Adipose tissue (tissue), 3 donors: ENCODE results near the gene PLCH1. TPM values are rescaled to one million over a fixed set of nuclear protein-coding genes. Genes with fewer than 3 reads are reported as not detected.

Experiments used
- H3K27ac ChIP-seq: one replicate; pipeline ENCODE4 v1.5.1; 2013; ENCODE audit warnings: low read depth, low read length
- WGBS, 3 donors: extraction: QIAGEN DNeasy Blood & Tissue Kit; methylation state at CpG; one replicate each; pipeline ENCODE4 v1.1.7; 2013; 5-methylcytosine and 5-hydroxymethylcytosine counted together
- polyA plus RNA-seq, 3 donors: library from polyadenylated mRNA; stranded (reverse); fragments of 200-250 nt; gene quantifications; one replicate each; pipeline ENCODE4 v1.2.3, GENCODE V29; 2013
- donor health status: healthy with polysubstance abuse.
- donor health status: Bipolar disorder and iron deficiency.
- donor health status: healthy.

The PLCH1 gene
- polyA plus RNA-seq, 3 donors, result 0.13 to 1.1 TPM; not detected in 1

DNA sequence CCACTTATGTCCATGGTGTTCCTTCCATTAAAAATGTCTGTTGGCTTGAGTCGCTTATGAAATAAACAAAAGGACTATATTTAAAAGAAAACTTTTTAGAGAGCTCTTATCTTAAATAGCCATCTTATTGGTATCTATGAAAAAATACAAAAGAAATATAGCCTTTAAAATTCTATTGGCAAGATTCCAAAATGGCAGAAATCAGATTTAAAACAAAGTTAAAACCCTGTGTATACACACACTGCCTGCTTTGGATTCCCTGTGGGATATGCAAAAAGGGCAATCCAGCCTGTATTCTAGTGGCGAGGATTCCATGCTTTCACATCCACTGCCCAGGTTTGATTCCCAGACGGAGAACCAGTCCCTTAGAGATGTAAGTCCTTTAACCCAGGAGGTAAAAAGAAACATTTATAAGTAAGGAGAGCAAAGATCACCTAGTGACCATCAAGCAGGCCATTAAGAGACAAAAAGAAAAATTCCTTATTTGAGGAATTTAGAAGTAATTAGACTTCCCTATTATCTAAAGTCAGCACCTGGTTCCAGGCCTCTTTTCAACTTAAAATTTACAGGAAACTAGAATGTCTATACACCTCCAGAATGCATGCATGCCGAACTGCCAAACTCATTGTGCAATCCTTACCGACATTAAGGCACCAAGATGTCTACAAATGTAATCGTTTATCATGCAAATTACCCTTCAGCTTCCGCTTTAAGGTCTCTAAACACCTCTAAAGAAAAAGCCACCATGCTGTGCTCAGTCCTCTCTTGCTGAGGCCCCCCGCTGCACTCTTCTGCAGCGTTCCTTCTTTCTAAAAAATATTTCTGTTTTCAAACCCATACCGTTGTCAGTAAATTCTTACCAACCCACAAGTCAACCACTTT, 381.8 kb downstream of the PLCH1 start:
- WGBS, 3 donors, result 53 to 67% (median 63%) methylated on average over 10 of the region's 10 CpGs

DNA sequence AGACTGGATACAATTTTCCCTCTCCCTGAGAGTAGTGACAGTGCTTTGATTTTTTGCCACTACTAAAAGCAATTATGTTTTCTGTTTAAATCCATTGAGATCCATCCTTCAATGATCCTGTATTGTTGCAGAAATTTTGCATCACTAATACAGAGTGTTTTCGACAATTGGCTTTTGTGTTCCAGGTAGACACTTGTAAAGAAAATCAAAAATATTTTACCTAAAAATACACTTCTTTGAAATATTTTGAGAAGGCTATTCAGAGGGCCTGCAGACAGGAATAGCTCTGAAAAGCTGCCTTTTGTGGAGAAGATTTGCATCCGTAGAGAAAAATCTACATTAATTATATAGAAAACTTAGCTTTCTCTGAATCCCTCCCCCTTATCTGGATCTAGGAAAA, 384.6 kb downstream of the PLCH1 start:
- WGBS, 3 donors, result 88 to 93% (median 92%) methylated on average over 2 of the region's 2 CpGs

More for the DNA sequence above, 381.8 kb downstream of the PLCH1 start:
- H3K27ac ChIP-seq, result no peak overlapping the region

DNA sequence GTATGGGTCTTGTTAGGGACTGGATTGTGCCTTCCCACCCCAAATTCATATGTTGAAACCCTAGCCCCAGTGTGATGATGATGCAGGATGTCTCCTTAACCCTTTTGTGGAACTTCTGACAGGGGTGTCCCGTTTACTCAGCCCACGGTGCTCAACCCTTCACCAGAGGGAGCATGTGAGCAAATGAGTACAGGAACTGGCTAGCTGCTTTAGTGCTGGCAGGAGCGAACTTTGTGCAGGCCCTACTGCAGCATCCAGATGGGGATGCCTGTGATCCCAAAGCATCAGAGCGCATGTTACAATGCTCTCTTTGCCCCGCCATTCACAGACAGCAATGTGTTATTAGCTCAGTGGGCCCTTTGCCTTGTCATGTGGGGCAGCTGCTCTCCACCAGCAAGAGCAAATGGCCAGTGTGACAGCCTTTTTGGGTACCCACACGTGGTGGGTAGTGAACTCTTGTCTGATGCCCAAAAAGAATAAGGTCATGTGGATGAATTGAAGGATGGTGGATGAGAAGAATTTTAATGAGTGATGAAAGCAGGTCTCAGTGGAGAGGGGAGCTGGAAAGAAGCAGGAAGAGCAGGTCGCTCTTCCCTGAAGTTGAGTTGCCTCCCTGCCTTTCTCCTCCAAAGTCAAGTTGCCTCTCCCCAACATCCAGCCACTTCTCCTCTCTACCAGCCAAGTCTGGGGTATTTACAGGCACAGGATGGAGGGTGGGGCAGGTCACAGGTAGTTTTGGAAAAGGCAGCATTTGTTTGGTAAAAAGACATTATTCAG, 388.1 kb downstream of the PLCH1 start:
- WGBS, 3 donors, result 61 to 63% (median 63%) methylated on average over 7 of the region's 7 CpGs
- H3K27ac ChIP-seq, result no peak overlapping the region

More for the DNA sequence above, 384.6 kb downstream of the PLCH1 start:
- no peak overlapping the region for H3K27ac ChIP-seq

DNA sequence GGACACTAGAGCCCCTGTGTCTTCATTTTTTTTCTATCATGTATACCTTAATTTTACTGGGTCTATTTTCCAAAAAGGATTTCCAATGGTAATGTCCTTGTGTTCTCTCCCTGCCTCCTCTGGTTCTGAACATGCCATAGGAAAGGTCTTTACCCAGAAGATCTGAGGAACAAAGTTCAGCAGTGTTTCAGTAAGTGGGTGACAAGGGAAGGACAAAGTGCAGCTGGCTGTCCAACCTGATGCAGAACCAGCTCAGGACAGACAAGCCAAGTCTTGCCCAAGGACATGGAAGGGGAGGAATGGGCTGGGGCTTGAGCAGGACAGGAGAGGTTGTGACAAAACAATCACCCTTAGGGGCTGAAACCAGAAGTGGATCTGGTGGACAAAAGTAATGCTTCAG, 390.2 kb downstream of the PLCH1 start:
- no peak overlapping the region for H3K27ac ChIP-seq

DNA sequence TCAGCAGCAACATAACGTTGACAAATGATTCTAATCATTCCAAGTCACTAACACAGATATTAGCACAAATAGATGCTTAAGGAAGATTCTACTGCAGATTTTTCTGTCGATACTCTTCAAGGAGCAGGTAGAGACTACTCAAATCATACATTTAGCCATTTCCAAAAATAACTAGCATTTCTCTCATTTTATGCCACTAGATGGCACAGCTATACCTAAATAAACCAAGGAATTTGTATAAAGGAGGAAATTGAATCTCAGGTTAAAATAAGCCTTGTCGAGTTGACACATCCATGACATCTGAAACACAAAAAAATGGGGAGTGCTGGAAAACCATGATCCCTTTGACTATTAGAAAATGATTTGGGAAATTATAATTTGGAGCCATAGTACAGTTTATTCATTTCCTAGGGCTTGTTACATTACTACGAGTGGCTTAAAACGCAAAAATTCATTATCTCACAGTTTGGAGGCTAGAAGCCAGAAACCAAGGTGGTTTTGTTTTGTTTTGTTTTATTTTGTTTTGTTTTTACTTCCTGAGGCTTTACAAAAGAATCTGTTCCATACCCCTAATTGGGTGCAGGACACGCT, 391.9 kb downstream of the PLCH1 start:
- H3K27ac ChIP-seq, result no peak overlapping the region
- 57 to 60% (median 57%) methylated on average over 6 of the region's 6 CpGs for WGBS, 3 donors

DNA sequence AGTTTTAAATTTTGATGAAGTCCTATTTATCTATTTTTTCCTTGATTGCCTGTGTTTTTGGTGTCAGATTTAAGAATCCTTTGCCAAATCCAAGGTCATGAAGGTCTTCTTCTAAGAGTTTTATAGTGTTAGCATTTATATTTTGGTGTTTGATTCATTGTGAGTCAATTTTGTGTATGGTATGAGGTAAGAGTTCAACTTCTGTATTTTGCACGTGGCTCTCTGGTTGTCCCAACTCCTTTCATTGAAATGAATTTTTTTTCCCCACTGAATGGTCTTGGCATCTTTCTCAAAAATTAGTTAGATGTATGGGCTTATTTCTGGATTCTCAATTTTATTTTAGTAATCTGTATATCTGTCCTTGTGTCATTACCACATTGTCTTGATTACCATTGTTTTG, 394.3 kb downstream of the PLCH1 start:
- 52 to 85% (median 60%) methylated on average over 1 of the region's 1 CpG for WGBS, 3 donors
- H3K27ac ChIP-seq, result no peak overlapping the region

DNA sequence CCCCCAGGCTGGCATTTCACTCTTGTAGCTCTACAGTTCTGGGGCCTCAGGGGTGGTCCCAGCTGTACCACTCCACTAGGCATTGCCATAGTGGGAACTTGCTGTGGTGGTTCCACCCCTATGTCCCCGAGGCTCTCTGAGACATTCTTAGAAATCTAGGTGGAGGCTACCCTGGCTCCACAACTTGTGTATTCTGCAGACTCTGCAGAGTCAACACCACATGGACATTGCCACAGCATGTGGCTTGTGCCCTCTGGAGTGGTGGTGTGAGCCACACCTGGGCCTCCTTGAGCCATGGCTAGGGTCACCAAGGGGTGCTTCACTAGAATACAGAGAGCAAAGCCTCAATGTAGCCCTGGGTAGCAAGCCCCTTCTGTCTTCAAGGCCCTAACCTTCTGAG, 397.0 kb downstream of the PLCH1 start:
- 76 to 93% (median 84%) methylated on average over 1 of the region's 1 CpG for WGBS, 3 donors
- no peak overlapping the region for H3K27ac ChIP-seq

DNA sequence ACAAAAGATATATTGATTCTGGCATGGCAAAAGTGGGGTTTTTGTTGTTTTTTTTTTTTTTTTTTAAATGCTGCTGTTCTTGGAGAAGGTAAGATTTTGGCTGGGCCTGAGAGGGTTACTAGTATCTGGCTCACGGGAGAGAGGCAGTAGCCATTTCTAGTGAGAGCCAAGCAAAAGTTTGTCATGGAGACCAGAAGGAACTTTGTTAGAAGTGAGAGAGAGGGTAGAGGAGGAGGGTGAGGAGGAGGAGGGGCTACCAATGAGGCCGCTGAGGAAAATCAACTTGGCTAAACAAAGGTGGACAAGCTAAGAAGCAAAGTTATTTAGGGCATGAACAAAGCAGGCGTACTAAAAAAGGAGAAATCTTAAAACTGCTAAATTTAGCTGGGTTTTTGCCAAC, 402.5 kb downstream of the PLCH1 start:
- 54 to 63% (median 61%) methylated on average over 3 of the region's 3 CpGs for WGBS, 3 donors
- no peak overlapping the region for H3K27ac ChIP-seq

DNA sequence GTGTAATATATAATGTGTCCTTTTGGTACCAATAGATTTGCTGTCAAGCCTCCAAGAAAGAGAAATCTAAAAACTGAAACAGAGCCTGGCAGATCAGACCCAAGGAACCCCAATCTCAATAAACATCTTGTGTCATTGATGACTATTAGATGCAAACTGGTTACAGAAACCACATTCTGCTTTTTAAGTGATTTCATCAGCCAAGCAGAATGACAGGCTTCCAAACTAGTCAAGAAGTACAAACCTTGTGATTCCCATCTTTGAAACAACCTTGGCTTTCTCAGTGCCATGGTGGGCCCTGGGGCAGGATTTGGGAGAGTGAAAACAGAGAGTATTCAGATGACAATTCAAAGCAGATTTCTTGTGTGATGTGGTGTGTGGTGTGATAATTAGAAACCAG, 405.8 kb downstream of the PLCH1 start:
- H3K27ac ChIP-seq, result no peak overlapping the region

DNA sequence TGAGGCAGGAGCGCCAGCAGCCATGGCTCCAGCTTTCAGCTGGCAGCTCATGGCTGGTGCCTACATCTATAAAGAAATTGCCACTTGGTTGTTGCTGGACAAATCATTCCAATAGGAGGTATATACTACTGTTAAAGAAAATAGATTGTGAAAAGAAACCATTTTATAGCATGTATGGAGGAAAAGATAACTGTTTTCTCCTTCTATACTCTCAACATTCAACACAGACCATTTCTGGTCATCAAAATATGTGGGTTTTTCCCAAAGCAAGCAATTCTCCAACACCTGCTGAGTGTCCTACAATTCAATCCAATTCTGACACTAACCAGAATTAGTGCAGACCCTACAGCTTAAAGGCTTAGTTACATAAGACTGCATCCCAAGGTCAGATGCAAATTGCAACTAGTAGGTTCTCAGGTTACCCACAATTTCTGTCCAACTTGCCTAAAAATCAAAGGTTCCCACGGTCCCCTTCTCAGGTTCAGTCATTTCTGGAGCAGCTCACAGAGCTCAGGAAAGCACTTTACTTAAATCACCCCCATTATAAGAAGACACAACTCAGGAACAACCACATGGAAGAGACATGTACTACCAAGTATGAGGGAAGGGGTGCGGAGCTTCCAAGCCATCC, 409.0 kb downstream of the PLCH1 start:
- WGBS, 3 donors, result 76 to 79% (median 78%) methylated on average over 3 of the region's 3 CpGs
- no peak overlapping the region for H3K27ac ChIP-seq

DNA sequence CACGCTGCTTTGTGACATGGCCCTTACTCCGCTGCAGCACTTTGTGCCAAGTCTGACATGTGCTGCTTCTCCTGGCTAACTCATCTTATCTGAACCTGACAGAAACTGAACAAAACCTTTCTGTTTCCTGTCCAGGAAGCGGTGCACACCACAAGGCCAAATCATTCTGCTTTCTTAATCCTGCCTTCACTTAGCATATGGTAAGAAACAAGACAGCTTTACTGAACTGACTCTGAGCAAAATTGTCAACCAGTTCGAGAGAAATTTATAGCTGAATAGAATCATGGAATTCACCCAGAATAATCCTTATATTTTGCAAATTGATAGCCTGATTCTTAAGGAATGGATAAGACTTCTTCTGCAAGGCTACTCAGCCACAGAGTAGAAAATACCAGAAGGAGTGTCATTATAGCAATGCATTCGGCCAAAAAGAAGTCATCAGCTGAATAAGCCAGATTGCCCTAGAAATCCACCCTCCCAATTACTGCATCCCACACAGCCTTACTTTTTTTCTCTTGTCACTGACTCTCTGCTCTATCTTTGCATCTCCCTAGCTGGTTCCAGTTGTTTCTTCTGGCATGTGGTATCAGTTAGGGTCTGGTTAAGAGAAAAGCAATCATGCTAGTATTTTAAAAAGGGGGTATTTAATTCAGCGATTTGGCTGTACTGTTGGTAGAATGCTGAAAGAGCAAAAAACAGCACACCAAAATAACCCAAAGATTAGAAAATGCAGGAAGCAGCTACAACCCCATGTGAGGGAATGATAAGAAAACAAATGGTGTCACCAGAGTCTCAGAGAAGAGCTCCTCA, 409.8 kb downstream of the PLCH1 start:
- no peak overlapping the region for H3K27ac ChIP-seq
- 23 to 47% (median 29%) methylated on average over 6 of the region's 6 CpGs for WGBS, 3 donors

DNA sequence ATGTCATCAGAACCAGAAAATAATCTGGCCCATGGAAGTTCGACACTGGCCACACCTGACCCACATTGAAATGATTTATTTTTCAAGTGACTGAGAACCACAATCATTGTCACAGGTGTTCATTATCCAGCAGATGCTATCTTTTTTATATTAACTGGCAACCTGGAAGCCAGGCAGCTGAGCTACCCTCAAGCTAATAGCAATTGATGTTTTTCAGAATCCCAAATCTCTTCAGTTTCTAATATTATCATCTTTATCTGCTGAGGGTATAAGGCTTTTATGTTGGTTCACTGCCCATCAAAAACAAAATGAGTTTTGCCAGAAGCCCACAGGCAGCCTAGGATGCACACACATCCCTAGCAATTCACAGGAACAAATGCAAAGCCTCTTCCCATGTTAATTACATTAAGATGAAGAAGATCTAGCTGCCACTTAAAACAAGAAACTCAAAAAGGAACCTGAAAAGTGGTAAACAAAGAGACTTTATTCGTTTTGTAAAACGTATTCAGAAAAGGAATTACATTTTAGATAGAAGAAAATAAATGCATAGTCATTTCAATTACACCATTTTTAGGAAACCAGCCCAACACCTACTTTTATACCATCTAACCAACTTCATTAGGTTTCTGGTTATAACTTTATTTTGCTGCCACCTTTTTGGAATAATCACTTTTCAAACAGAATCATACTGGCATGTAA, 410.5 kb downstream of the PLCH1 start:
- no peak overlapping the region for H3K27ac ChIP-seq
- WGBS, 3 donors, result 44 to 60% (median 52%) methylated on average over 3 of the region's 3 CpGs

DNA sequence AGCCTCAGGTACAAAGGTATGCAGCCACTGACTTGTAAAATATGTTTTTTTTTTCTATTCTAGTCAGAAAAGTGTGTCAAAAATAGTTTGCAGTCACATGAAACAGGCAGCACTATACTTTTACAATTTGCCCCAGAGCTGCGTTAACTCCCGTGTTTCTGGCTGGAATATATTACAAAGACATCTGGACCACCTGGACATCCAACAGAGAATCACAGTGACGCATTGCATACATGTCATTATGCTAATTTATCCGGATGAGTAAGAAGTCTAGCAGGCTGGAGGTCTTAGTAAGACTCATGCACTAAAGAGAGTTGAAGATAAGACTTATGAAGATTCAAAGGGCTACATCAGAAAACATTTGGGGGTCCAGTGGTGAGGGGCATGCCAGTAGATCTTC, 412.2 kb downstream of the PLCH1 start:
- no peak overlapping the region for H3K27ac ChIP-seq
- WGBS, 3 donors, result 74 to 89% (median 85%) methylated on average over 4 of the region's 4 CpGs

DNA sequence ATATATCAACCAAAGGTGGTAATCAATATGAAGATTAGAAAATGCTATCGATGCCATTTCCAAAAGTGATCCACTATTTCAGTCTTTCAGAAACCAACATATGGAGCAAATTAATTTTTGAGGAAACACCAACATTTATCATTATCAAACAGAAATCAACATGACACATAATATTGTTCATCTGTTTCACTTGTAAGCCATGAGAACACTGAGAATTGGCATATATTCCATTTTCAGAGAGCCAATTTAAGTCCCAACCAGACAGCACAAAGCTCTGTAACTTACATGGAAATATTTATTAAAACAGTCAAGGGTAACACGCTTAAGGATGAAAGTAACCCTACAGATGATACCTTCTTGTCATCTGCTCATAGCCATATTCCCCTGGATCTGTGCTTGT, 413.8 kb downstream of the PLCH1 start:
- whole genome bisulfite sequencing, 3 donors, result 91 to 97% (median 93%) methylated on average over 2 of the region's 2 CpGs
- no peak overlapping the region for H3K27ac ChIP-seq

DNA sequence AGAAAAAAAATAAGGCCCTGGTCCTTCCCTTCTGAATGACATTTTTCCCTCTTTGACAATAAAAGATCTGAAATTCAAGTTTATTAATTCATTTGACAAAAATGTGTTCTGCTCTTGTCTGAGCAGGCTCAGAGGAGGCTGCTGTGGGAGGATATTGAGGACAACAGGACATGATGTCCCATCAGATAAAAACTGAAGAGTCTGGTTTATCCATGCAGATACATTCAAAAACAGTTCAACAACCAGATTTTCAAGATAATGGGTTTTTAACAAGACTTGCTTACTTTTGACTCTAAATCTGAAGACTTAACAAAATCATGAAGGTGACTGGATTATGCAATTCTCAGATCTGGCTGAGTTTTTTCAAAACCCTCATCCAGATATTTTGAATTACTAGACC, 414.5 kb downstream of the PLCH1 start:
- no peak overlapping the region for H3K27ac ChIP-seq

DNA sequence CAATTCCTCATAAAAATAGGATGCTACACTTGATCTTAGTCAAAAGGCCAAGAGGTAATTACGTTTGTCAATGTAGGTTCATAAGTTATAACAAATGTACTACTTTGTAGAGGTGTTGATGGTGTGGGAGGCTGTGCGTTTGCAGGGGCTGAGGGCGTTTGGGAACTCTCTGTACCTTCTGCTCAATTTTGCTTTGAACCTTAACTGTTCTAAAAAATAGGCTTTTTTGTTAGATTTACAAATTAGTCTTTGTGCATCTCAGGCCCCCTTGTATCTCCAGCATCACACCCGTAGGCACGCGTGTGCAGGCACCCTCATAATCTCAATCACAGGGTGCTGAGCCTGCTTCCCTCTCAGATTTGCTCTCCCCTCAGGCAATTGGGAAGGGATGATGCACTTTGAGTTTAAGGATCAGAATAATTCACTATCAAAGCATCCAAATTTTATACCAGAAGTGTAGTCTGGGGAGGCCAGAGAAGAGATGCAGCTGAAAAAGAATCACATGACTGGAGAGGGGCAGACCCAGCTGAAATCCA, 415.3 kb downstream of the PLCH1 start:
- no peak overlapping the region for H3K27ac ChIP-seq
- WGBS, 3 donors, result 85 to 92% (median 92%) methylated on average over 6 of the region's 6 CpGs

DNA sequence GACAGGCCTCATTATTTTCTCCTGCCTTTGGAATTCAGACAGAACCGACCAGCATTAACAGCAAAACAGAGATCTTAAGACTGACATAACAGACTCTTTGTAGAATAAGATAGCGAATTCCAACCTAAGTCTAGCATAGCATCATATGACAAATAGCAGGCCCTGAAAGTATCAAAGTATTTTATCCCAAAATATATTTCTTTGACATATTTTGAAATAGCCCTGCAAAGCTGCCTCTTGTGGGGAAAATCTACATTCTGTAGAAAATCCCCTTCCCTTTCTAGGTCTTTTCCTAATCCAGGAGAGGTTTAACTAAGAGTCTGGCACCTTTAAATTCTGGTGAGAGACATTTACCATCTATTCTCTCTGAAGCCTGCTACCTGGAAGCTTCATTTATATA, 417.0 kb downstream of the PLCH1 start:
- WGBS, 3 donors, result 86 to 93% (median 88%) methylated on average over 2 of the region's 2 CpGs
- no peak overlapping the region for H3K27ac ChIP-seq
